Mesothelial cell of epicardium (in vitro differentiated cells): ENCODE measurements around the gene RNF25. TPM values are rescaled to one million over a fixed set of nuclear protein-coding genes. Genes with fewer than 3 reads are reported as not detected.

ENCODE experiments used
- DNase-seq, 2 experiments: peaks; one replicate each; pipeline ENCODE4 v3.0.0; 2021; ENCODE audit warnings: low spot score in 2 of 2; ENCODE audit not compliant: unreplicated experiment in 2 of 2
- H3K27ac Mint-ChIP-seq: 2 replicates; pipeline ENCODE4 v1.8.0; 2021; ENCODE audit warnings: mixed read lengths
- H3K27me3 Mint-ChIP-seq: 2 replicates; pipeline ENCODE4 v1.8.0; 2021; ENCODE audit warnings: low read depth, mixed read lengths
- H3K36me3 Mint-ChIP-seq: 2 replicates; pipeline ENCODE4 v1.8.0; 2021; ENCODE audit warnings: mixed read lengths
- H3K4me1 Mint-ChIP-seq: 2 replicates; pipeline ENCODE4 v1.8.0; 2021; ENCODE audit warnings: mixed read lengths
- H3K4me3 Mint-ChIP-seq: 2 replicates; pipeline ENCODE4 v1.8.0; 2021; ENCODE audit warnings: mild to moderate bottlenecking, moderate library complexity, mixed read lengths
- H3K9me3 Mint-ChIP-seq: 2 replicates; pipeline ENCODE4 v1.8.0; 2021; ENCODE audit warnings: mixed read lengths
- total RNA-seq: library from RNA; stranded (reverse); gene quantifications from 3 replicates; pipeline ENCODE4 v1.2.1, GENCODE V29; 2021
- TF ChIP-seq, protein P1 (sequence below): fragments of 200-600 bp; sonication (generic); IDR thresholded peaks from one replicate; pipeline ENCODE4 v1.5.0; 2021; ENCODE audit warnings: antibody characterized with exemption; ENCODE audit not compliant: unreplicated experiment

The RNF25 gene
- total RNA-seq, 1 donor from 2014 or later, result 21.8 TPM

DNA sequence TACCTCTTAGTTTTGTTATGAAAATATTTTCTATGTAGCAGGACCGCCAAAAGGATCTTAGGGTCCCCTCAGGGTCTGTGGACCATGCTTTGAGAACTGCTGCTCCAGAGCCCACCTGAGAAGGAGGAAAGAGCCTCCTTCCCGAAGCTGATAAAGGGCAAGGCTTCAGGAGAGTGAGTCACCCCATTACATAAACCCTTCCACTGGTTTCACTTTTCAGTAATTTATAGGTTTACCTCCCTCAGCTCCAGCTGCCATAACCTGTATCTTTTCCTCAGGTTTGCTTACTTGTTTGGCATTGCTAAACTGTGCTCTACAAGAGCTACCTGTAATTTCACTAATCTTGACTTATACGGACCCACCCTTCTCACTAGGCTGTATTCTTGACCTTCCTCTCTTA is 45.5 kb upstream of the RNF25 start:
- Mint-ChIP-seq H3K4me1 (peaks cover 12% of the 10 kb centered on the region), H3K27me3 (no peaks in the 10 kb centered on the region), H3K27ac (peak overlapping the region; percentile 75), H3K9me3 (no peaks in the 10 kb centered on the region), H3K4me3 (no peak overlapping the region), H3K36me3 (peaks cover 18% of the 10 kb centered on the region)
- TF ChIP-seq, protein P1, sequence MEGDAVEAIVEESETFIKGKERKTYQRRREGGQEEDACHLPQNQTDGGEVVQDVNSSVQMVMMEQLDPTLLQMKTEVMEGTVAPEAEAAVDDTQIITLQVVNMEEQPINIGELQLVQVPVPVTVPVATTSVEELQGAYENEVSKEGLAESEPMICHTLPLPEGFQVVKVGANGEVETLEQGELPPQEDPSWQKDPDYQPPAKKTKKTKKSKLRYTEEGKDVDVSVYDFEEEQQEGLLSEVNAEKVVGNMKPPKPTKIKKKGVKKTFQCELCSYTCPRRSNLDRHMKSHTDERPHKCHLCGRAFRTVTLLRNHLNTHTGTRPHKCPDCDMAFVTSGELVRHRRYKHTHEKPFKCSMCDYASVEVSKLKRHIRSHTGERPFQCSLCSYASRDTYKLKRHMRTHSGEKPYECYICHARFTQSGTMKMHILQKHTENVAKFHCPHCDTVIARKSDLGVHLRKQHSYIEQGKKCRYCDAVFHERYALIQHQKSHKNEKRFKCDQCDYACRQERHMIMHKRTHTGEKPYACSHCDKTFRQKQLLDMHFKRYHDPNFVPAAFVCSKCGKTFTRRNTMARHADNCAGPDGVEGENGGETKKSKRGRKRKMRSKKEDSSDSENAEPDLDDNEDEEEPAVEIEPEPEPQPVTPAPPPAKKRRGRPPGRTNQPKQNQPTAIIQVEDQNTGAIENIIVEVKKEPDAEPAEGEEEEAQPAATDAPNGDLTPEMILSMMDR, result no peak
- DNase-seq, result no peak

DNA sequence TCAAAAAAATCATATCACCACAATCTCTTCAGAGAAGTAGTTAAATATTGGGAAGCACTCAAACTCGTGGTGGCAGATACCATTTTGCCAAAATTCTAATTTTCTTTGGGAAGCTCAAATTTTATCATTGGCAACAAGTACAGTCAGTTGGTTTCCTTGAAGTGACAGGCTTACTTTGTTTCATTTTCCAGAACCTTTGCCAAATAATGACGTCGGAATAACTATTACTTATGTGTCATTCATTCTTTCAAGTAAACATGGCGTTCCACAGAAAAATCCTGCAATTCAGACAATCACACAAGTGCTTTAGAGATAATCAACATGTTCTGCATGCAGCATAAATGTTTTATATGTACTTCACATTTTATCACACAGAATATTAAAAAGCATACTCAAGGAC is 44.3 kb upstream of the RNF25 start:
- peaks cover 19% of the 10 kb centered on the region for H3K4me1 Mint-ChIP-seq
- H3K9me3 Mint-ChIP-seq, result no peaks in the 10 kb centered on the region
- H3K36me3 Mint-ChIP-seq, result peaks cover 18% of the 10 kb centered on the region
- no peak overlapping the region for H3K4me3 Mint-ChIP-seq
- TF ChIP-seq, protein P1, result no peak
- no peaks in the 10 kb centered on the region for H3K27me3 Mint-ChIP-seq
- no peak overlapping the region for H3K27ac Mint-ChIP-seq
- DNase-seq, result no peak

- no peak for DNase-seq
- H3K27ac Mint-ChIP-seq, result no peak overlapping the region
- peaks cover 8% of the 10 kb centered on the region for H3K36me3 Mint-ChIP-seq
- no peaks in the 10 kb centered on the region for H3K9me3 Mint-ChIP-seq
- TF ChIP-seq, protein P1, result no peak
- H3K4me1 Mint-ChIP-seq, result peaks cover 11% of the 10 kb centered on the region
- H3K27me3 Mint-ChIP-seq, result no peaks in the 10 kb centered on the region
- no peak overlapping the region for H3K4me3 Mint-ChIP-seq
These were observed 42.1 kb upstream of the RNF25 start for GRCh38 chr2:218713922-218714321.

DNA sequence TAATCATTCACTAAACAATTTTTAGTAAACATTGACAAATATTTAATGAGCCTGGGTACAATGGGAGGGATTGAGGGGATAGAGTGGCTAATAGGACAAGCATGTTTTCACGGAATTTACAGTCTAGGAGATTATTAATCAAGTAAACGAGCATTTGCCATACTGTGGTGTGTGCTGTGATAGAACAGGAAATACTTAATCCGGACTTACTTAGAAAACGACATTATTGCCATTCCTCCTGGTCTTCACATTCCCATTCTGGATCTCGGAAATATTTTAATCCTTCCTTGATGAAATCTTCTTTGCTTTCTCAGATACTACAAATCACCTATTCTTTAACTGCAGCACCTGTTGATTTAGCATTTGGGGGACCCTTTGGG is 39.7 kb upstream of the RNF25 start:
- Mint-ChIP-seq H3K27ac (peak overlapping the region; percentile 97), H3K36me3 (peaks cover 5% of the 10 kb centered on the region), H3K27me3 (no peaks in the 10 kb centered on the region), H3K4me1 (peaks cover 8% of the 10 kb centered on the region), H3K4me3 (peak overlapping the region; percentile 98), H3K9me3 (no peaks in the 10 kb centered on the region)
- no peak for DNase-seq
- TF ChIP-seq, protein P1, result no peak

DNA sequence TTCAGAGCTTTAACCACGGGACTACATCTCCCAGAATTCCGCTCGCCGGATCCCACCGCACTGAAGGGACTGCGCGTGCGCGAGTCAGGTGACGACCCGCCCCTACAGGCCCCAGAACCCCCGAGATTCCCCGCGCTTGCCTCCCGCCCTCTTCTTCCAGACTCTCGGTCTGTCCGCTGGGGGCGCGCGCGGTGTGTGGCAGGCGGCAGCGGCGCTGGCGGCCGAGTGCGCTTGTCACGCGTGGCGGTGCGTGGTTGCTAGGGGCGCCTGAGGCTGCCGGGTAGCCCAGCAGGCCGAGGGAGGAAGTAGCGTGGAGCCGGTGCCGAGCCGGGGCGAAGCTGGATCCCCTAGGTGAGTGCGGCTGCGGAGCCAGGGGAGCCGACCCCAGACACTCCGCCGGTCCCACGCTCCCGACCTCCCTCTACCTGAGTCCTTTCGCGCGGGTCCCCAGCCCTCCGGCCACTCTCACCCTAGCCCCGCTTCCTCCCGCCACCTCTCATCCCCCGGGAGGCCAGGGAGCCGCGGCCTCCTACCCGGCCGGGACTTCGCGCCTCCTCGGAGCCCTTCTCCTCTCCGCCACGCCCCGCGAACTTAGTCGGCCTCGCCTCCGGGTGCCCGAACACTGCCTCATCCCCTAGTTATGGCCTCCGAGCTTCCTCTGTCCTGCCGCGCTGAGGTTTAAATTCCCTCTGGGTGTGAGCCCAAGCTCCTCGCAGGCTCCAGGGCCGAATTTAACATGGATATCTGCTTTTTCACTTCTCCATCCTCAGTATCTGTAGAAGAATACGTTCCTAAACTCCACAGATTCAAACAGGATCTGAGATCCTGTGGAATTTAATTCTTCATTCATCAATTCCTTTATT is 39.1 kb upstream of the RNF25 start, which contains the start of gene TTLL4:
Gene TTLL4, plus strand, starts transcription at position 149 of the 863 bp plus-strand sequence. CDS start 26,842 bp downstream, outside the sequence.
- Mint-ChIP-seq H3K27ac (peak within 1 kb of the TSS; percentile 97), H3K9me3 (no peaks in the 10 kb centered on the region), H3K4me3 (peak within 1 kb of the TSS; percentile 98), H3K36me3 (peaks cover 2% of the 10 kb centered on the region), H3K27me3 (no peaks in the 10 kb centered on the region), H3K4me1 (peaks cover 8% of the 10 kb centered on the region)
- peak; percentile 97 to 99 for DNase-seq
- TF ChIP-seq, protein P1, result peak; percentile 77
